ENCODE measurements around the gene GBX2. TPM values are rescaled to one million over a fixed set of nuclear protein-coding genes. Genes with fewer than 3 reads are reported as not detected.

GBX2 gene
- total RNA-seq, 1 donor from 2014 or later, result 1.8 TPM

DNA sequence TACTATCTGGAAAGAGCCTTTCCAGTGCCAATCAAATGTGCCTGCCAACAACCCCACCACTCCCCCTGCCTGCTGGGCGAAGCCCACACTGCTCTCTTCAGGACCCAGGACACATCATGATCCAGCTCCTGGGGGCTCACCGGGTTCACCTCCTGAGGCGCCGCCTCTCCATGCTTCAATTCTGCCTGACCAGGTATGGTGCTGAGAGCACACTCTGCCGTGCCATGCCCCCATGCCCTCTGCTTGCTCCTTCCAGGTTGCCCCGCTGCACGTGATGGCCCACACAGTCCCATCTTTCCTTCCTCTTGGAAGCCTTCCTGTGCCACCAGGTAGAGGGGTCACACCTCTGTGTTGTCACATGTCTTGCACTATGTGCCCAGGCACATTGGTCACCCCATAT lies 48.5 kb upstream of the GBX2 start:
- FAIRE-seq, result no peak

DNA sequence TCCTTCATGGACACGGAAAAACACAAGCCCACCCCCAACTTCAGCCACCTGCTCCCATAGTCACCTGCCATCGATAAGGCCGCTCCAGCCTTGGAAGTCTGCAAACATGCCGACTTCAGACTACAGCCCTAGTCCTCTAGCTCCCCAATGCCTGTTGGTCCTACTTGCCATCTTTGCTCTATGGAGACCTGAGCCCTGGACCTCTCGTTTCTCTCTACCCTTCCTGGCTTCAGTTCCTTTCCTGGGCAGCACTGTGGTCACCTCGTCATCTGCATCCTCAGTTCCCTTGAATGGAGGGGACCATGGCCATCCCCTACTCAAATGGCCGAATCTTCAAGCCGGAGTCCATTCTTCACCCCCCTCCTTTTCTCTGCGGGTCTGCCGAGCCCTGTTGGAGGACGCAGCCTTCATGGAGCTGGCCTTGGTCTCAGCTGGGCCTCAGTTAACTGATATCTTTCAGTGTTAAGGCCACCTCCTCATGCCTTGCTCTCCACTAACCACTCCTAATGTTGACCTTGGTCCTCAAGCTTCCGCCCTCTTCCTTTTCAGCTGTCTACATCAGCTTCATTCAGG lies 47.7 kb upstream of the GBX2 start:
- no peak overlapping the region for H3K4me3 ChIP-seq (ENCODE audit: insufficient read depth, low read depth, low read length)
- H3K4me3 Mint-ChIP-seq (ENCODE audit: unreplicated experiment), result no peak overlapping the region
- no peaks in the 10 kb centered on the region for H3K4me1 Mint-ChIP-seq (ENCODE audit: low read depth, unreplicated experiment)
- no peaks in the 10 kb centered on the region for H4K20me1 ChIP-seq (ENCODE audit: insufficient read depth, low read length)
- no peaks in the 10 kb centered on the region for H3K9me3 ChIP-seq (ENCODE audit: insufficient read depth, low read depth, low read length)
- H3K27ac Mint-ChIP-seq (ENCODE audit: unreplicated experiment), result no peak overlapping the region
- no peak for TF ChIP-seq EZH2 (IDR thresholded peaks at IDR 0.05; ENCODE audit: insufficient read depth, low read length)
- TF ChIP-seq, protein P1, sequence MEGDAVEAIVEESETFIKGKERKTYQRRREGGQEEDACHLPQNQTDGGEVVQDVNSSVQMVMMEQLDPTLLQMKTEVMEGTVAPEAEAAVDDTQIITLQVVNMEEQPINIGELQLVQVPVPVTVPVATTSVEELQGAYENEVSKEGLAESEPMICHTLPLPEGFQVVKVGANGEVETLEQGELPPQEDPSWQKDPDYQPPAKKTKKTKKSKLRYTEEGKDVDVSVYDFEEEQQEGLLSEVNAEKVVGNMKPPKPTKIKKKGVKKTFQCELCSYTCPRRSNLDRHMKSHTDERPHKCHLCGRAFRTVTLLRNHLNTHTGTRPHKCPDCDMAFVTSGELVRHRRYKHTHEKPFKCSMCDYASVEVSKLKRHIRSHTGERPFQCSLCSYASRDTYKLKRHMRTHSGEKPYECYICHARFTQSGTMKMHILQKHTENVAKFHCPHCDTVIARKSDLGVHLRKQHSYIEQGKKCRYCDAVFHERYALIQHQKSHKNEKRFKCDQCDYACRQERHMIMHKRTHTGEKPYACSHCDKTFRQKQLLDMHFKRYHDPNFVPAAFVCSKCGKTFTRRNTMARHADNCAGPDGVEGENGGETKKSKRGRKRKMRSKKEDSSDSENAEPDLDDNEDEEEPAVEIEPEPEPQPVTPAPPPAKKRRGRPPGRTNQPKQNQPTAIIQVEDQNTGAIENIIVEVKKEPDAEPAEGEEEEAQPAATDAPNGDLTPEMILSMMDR (IDR thresholded peaks at IDR 0.05; ENCODE audit: insufficient read depth, low read depth, low read length), result no peak
- peaks cover 8% of the 10 kb centered on the region for H3K27me3 ChIP-seq (ENCODE audit: insufficient read depth, low read length)
- no peak overlapping the region for H3K9ac ChIP-seq (ENCODE audit: low read length)
- H3K27me3 Mint-ChIP-seq (ENCODE audit: low read depth, unreplicated experiment), result peaks cover 27% of the 10 kb centered on the region
- H3K9me3 Mint-ChIP-seq (ENCODE audit: unreplicated experiment), result no peaks in the 10 kb centered on the region
- H3K4me1 ChIP-seq (ENCODE audit: insufficient read depth, low read length), result no peaks in the 10 kb centered on the region
- H2AFZ ChIP-seq (ENCODE audit: low read depth, low read length), result no peak overlapping the region
- DNase-seq (ENCODE audit: low read depth) (no peak), FAIRE-seq (no peak)
- no peak overlapping the region for H3K4me2 ChIP-seq (ENCODE audit: low read length)
- no peaks in the 10 kb centered on the region for H3K36me3 ChIP-seq (ENCODE audit: insufficient read depth, low read length)
- H3K27ac ChIP-seq (ENCODE audit: low read depth, low read length), result no peak overlapping the region
- H3K36me3 Mint-ChIP-seq (ENCODE audit: low read depth, unreplicated experiment), result no peaks in the 10 kb centered on the region
- H3K79me2 ChIP-seq (ENCODE audit: insufficient read depth, low read length), result no peaks in the 10 kb centered on the region

More for the DNA sequence above, 48.5 kb upstream of the GBX2 start:
- H3K9me3 ChIP-seq (ENCODE audit: insufficient read depth, low read depth, low read length), result no peaks in the 10 kb centered on the region
- no peaks in the 10 kb centered on the region for H4K20me1 ChIP-seq (ENCODE audit: insufficient read depth, low read length)
- H3K4me2 ChIP-seq (ENCODE audit: low read length), result no peak overlapping the region
- no peak for TF ChIP-seq EZH2 (IDR thresholded peaks at IDR 0.05; ENCODE audit: insufficient read depth, low read length)
- DNase-seq (ENCODE audit: low read depth), result no peak
- H3K36me3 ChIP-seq (ENCODE audit: insufficient read depth, low read length), result no peaks in the 10 kb centered on the region
- Mint-ChIP-seq H3K27me3 (ENCODE audit: low read depth, unreplicated experiment) (peaks cover 34% of the 10 kb centered on the region), H3K9me3 (ENCODE audit: unreplicated experiment) (no peaks in the 10 kb centered on the region), H3K36me3 (ENCODE audit: low read depth, unreplicated experiment) (no peaks in the 10 kb centered on the region), H3K27ac (ENCODE audit: unreplicated experiment) (no peak overlapping the region), H3K4me3 (ENCODE audit: unreplicated experiment) (no peak overlapping the region), H3K4me1 (ENCODE audit: low read depth, unreplicated experiment) (no peaks in the 10 kb centered on the region)
- no peaks in the 10 kb centered on the region for H3K4me1 ChIP-seq (ENCODE audit: insufficient read depth, low read length)
- H3K79me2 ChIP-seq (ENCODE audit: insufficient read depth, low read length), result no peaks in the 10 kb centered on the region
- H3K27me3 ChIP-seq (ENCODE audit: insufficient read depth, low read length), result peaks cover 8% of the 10 kb centered on the region
- H3K9ac ChIP-seq (ENCODE audit: low read length), result no peak overlapping the region
- H3K4me3 ChIP-seq (ENCODE audit: insufficient read depth, low read depth, low read length), result no peak overlapping the region
- H3K27ac ChIP-seq (ENCODE audit: low read depth, low read length), result no peak overlapping the region
- H2AFZ ChIP-seq (ENCODE audit: low read depth, low read length), result no peak overlapping the region

DNA sequence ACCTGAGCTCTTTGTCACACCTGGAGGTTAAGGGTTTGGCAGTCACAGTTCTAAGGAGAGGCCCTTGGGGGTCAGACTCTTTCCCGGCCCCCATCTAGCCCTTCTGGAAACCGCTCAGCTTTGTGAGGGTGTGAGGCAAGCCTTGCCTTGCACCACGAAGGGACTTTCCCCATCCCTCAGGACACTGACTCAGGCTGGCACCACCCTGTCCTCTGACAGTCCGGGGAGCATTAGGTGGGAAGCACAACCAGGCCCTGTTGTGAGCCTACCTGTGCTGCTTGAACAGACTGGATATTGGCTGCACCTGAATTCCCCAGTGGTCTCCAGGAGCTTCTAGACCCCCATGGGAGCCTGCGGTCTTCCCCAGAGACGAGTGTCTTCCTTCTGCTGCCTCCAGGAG lies 47.0 kb upstream of the GBX2 start:
- Histone ChIP-seq H3K4me3 (ENCODE audit: insufficient read depth, low read depth, low read length) (no peak overlapping the region), H3K9me3 (ENCODE audit: insufficient read depth, low read depth, low read length) (no peaks in the 10 kb centered on the region), H3K9ac (ENCODE audit: low read length) (no peak overlapping the region), H3K79me2 (ENCODE audit: insufficient read depth, low read length) (no peaks in the 10 kb centered on the region), H3K27me3 (ENCODE audit: insufficient read depth, low read length) (peaks cover 8% of the 10 kb centered on the region), H3K27ac (ENCODE audit: low read depth, low read length) (no peak overlapping the region), H4K20me1 (ENCODE audit: insufficient read depth, low read length) (no peaks in the 10 kb centered on the region), H3K36me3 (ENCODE audit: insufficient read depth, low read length) (no peaks in the 10 kb centered on the region), H3K4me1 (ENCODE audit: insufficient read depth, low read length) (no peaks in the 10 kb centered on the region), H3K4me2 (ENCODE audit: low read length) (no peak overlapping the region), H2AFZ (ENCODE audit: low read depth, low read length) (no peak overlapping the region)
- H3K27ac Mint-ChIP-seq (ENCODE audit: unreplicated experiment), result no peak overlapping the region
- H3K4me3 Mint-ChIP-seq (ENCODE audit: unreplicated experiment), result no peak overlapping the region
- H3K4me1 Mint-ChIP-seq (ENCODE audit: low read depth, unreplicated experiment), result no peaks in the 10 kb centered on the region
- no peaks in the 10 kb centered on the region for H3K36me3 Mint-ChIP-seq (ENCODE audit: low read depth, unreplicated experiment)
- TF ChIP-seq EZH2 (IDR thresholded peaks at IDR 0.05; ENCODE audit: insufficient read depth, low read length), result no peak
- TF ChIP-seq, protein P1 (IDR thresholded peaks at IDR 0.05; ENCODE audit: insufficient read depth, low read depth, low read length), result no peak
- no peak for DNase-seq (ENCODE audit: low read depth)
- H3K27me3 Mint-ChIP-seq (ENCODE audit: low read depth, unreplicated experiment), result peaks cover 23% of the 10 kb centered on the region
- H3K9me3 Mint-ChIP-seq (ENCODE audit: unreplicated experiment), result no peaks in the 10 kb centered on the region
- FAIRE-seq, result no peak
